Measurements from ENCODE around the gene FAM241A.

DNA sequence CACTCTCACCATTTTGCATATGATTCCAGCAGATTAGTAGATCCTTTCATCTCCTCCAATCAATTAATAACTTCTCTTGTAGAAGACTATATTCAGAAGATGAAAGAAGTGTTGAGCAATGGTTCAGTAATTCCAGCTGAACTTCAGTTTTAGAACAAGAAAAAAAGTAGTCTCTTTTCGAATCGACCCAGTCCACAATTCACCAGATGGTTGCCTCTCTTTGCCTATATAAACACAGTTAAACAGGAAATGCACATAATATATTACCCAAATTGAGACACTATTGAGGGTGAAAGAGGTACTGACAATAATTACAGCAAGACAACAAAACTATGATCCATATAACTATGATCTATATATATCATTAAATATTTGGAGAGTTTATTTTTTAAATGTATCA is 16.8 kb upstream of the FAM241A start:
- TF ChIP-seq CTCF (IDR thresholded peaks at IDR 0.05; ENCODE audit: insufficient read depth, low read length) (no peak), REST (IDR thresholded peaks at IDR 0.05; ENCODE audit: insufficient replicate concordance, low read depth) (no peak), POLR2AphosphoS5 (IDR thresholded peaks at IDR 0.05; ENCODE audit: low read depth) (no peak)
